H1 (cell line): Measurements from ENCODE around the gene PPP4R1. TPM values are rescaled to one million over a fixed set of nuclear protein-coding genes. Genes with fewer than 3 reads are reported as not detected.

Experiments used
- BRCA1 ChIP-seq: IDR thresholded peaks from 2 replicates; pipeline ENCODE4 v1.6.1; 2012; ENCODE audit warnings: low read depth, low read length, improper control_type of control experiment
- MAFK ChIP-seq: IDR thresholded peaks from 2 replicates; pipeline ENCODE4 v1.6.1; 2012; ENCODE audit warnings: low read depth, mild to moderate bottlenecking, improper control_type of control experiment, low read length
- polyA plus RNA-seq, 7 experiments: library from polyadenylated mRNA; depleted of rRNA in 3 of 7; stranded (reverse) in 5 of 7; unstranded in 2 of 7; fragments of >200 nt in 5 of 7; fragments of 200-250 nt in 2 of 7; gene quantifications; 1 replicate in 5 of 7; 2 replicates in 1 of 7; 4 replicates in 1 of 7; pipeline versions ENCODE4 v1.2.1 to v1.2.3, GENCODE V29; 2011 to 2013; ENCODE audit warnings: missing spikeins in 2 of 7, mixed read lengths in 2 of 7
- total RNA-seq: library from RNA; stranded (reverse); fragmentation: NEBNext Ultra II Directional; extraction: Animal tissue kit (Norgen Biotek cat#: 25700); gene quantifications from 2 replicates; pipeline ENCODE4 v1.2.1, GENCODE V29; 2021

The PPP4R1 gene
- total and polyA plus RNA-seq, 2 of the 8 experiments (the other 6 are each of a cell fraction or from before 2014, with no cell fraction given) = 67.4 to 96.1 TPM

- no peak for TF ChIP-seq MAFK
- TF ChIP-seq BRCA1 = no peak
Observed at GRCh38 chr18:9597609-9598008, 16.8 kb downstream of the PPP4R1 start (continued).
